Stimulated activated CD4-positive, alpha-beta T cell treated with anti-CD3 and anti-CD28 coated beads, Interleukin-15, amount 100 ng/mL, for 24 hours (primary cell): ENCODE measurements around the gene OR2T34.
"Not testable (repeated sequence)": the region's sequence is repeated elsewhere in the genome, so short reads cannot be mapped to it uniquely, and the experiment has no call there.

Source experiments
- DNase-seq: peaks from one replicate; pipeline ENCODE4 v3.0.0-alpha.2; 2020

Gene OR2T34

DNA sequence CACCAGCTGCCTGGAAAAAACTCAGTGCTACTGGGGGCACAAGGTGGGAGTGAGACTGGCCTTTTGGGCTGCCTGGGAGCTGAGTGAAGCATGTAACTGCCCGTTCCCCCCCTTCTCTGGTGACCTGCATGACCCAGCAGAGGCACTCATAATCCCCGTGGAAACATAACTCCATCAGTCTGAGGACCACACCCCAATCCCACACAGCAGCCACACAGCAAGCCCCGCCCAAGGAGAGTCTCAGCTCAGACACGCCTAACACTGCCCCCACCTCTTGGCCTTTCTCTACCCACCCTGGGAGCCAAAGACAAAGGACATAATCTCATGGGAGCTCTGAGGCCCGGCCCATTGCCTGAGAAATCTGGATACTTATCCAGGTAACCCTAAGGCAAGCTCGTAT is 23.5 kb downstream of the OR2T34 start:
- not testable (repeated sequence) for DNase-seq

DNA sequence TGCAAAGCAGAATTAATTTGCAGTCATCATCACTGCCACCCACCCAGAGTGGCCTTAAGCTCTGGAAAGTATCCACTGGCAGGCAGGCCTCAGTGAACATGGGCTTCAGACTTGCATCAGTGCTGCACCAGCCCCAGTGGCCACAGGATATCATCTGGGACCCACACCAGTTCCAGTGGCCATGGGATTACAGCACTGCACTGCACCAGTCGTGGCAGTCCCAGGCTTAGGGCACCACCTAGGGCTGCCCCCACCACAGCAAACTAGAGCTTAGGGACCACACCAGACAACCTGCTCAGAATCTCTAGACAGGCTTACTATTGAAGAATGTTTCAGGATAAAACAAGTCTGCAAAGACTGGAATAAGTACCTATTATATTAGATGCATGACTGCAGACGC is 27.2 kb downstream of the OR2T34 start:
- DNase-seq, result not testable (repeated sequence)

DNA sequence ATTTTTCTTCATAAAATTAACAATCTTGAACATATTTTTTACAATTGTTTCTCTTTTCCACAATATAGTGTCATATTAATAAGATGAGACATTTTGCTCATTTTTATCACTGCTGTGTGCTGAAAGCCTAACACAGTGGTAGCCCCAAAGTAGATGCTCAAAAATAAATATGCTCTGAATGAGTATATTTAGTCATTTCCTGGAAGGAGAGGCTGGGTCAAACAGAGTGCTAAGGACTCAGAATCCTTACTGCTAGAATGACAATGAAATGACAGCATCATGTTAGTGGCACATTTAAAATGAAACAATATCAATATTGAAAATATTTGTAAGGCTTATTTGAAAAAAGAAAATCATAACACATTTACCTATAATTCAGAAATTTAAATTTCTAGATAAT is 37.1 kb downstream of the OR2T34 start:
- DNase-seq, result not testable (repeated sequence)
